ENCODE measurements around the gene PRPF19. TPM values are rescaled to one million over a fixed set of nuclear protein-coding genes. Genes with fewer than 3 reads are reported as not detected.
A peak's percentile ranks its signal among the peaks of the same experiment; 100 is the strongest.

PRPF19 gene
- total and polyA plus RNA-seq, 2 of the 13 experiments (the other 11 are each of a cell fraction or from before 2014, with no cell fraction given) = 27.4 to 91.1 TPM

GRCh38 chr11:60906132-60906972, at the start of gene PRPF19 (continued):
- TF ChIP-seq MTF2 (CRISPR knock-in tag; IDR thresholded peaks at IDR 0.05; ENCODE audit: borderline replicate concordance) (no peak), ISL2 (CRISPR knock-in tag; IDR thresholded peaks at IDR 0.05) (peak; percentile 62; the same call in 1 of the 2 replicates), MXD3 (CRISPR knock-in tag; IDR thresholded peaks at IDR 0.05) (peak; percentile 85; the same call in 1 of the 2 replicates), CREB1 (IDR thresholded peaks at IDR 0.05) (peak; percentile 50), CREB1 (CRISPR knock-in tag; IDR thresholded peaks at IDR 0.05) (peak; percentile 83), CENPBD1 (CRISPR knock-in tag; IDR thresholded peaks at IDR 0.05; ENCODE audit: borderline replicate concordance, low read depth) (no peak), ZFYVE20 (CRISPR knock-in tag; IDR thresholded peaks at IDR 0.05; ENCODE audit: borderline replicate concordance, low read depth) (no peak), ZNF746 (CRISPR knock-in tag; IDR thresholded peaks at IDR 0.05) (no peak), ZNF224 (CRISPR knock-in tag; IDR thresholded peaks at IDR 0.05) (no peak), ZBTB4 (CRISPR knock-in tag; IDR thresholded peaks at IDR 0.05; ENCODE audit: borderline replicate concordance) (no peak), KDM3A (CRISPR knock-in tag; IDR thresholded peaks at IDR 0.05; ENCODE audit: low read depth) (no peak), ZNF331 (CRISPR knock-in tag; IDR thresholded peaks at IDR 0.05) (peak; percentile 69), XRCC5 (optimal IDR thresholded peaks at IDR 0.05; ENCODE audit: low read length) (peak; percentile 58), ZMAT3 (CRISPR knock-in tag; conservative IDR thresholded peaks at IDR 0.05) (no peak), TFDP1 (CRISPR knock-in tag; IDR thresholded peaks at IDR 0.05; ENCODE audit: borderline replicate concordance) (peak; percentile 78), TFE3 (CRISPR knock-in tag; IDR thresholded peaks at IDR 0.05) (peak; percentile 68), HNF4G (IDR thresholded peaks at IDR 0.05; ENCODE audit: borderline replicate concordance, low read depth, low read length) (peak; percentile 38; the same call in 1 of the 2 replicates), HNF4G (CRISPR knock-in tag; IDR thresholded peaks at IDR 0.05; ENCODE audit: borderline replicate concordance, low read depth) (no peak), RBFOX2 (IDR thresholded peaks at IDR 0.05; ENCODE audit: low read depth, low read length) (peak; percentile 95), ZBTB46 (CRISPR knock-in tag; IDR thresholded peaks at IDR 0.05; ENCODE audit: borderline replicate concordance) (no peak)

All from HepG2 (cell line).